Fibroblast of lung (primary cell): ENCODE results near the gene KCNIP4. TPM values are rescaled to one million over a fixed set of nuclear protein-coding genes. Genes with fewer than 3 reads are reported as not detected.

Source experiments
- DNase-seq, 2 donors: peaks; one replicate each; pipeline versions ENCODE4 v3.0.0 to v3.0.0-alpha.2; 2010; ENCODE audit warnings: low read depth in 2 of 2
- H2AFZ ChIP-seq: 2 replicates; pipeline ENCODE4 v1.5.1; 2012; ENCODE audit warnings: low read length, control low read depth, inconsistent platforms
- H3K27ac ChIP-seq: 2 replicates; pipeline ENCODE4 v1.5.1; 2011; ENCODE audit warnings: low read length, control low read depth; ENCODE audit not compliant: insufficient read depth
- H3K27me3 ChIP-seq: 2 replicates; pipeline ENCODE4 v1.5.1; 2011; ENCODE audit warnings: mild to moderate bottlenecking, low read length; ENCODE audit not compliant: control insufficient read depth, insufficient read depth
- H3K36me3 ChIP-seq: 2 replicates; pipeline ENCODE4 v1.5.1; 2011; ENCODE audit warnings: low read length; ENCODE audit not compliant: control insufficient read depth, insufficient read depth
- H3K4me1 ChIP-seq: 2 replicates; pipeline ENCODE4 v1.5.1; 2011; ENCODE audit warnings: low read length; ENCODE audit not compliant: control insufficient read depth, insufficient read depth; ENCODE audit errors: extremely low read depth
- H3K4me2 ChIP-seq: 2 replicates; pipeline ENCODE4 v1.5.1; 2011; ENCODE audit warnings: low read length, control low read depth; ENCODE audit not compliant: insufficient read depth; ENCODE audit errors: extremely low read depth
- H3K4me3 ChIP-seq, 4 experiments: fragments of 200-600 bp in 1 of 4; sonication (generic) in 1 of 4; replicated peaks in 1 of 4; 2 replicates each; pipeline ENCODE4 v1.5.1; 2011 to 2016; ENCODE audit warnings: low read length in 4 of 4, low read depth in 3 of 4, mild to moderate bottlenecking in 3 of 4, control low read depth in 2 of 4, inconsistent platforms in 1 of 4, mixed read lengths in 1 of 4; ENCODE audit not compliant: insufficient read depth in 1 of 4; ENCODE audit errors: control extremely low read depth in 1 of 4
- H3K79me2 ChIP-seq: 2 replicates; pipeline ENCODE4 v1.5.1; 2012; ENCODE audit warnings: mild to moderate bottlenecking, low read length, inconsistent platforms; ENCODE audit not compliant: control insufficient read depth, insufficient read depth
- H3K9ac ChIP-seq: 2 replicates; pipeline ENCODE4 v1.5.1; 2011; ENCODE audit warnings: mild to moderate bottlenecking, low read length, control low read depth; ENCODE audit not compliant: insufficient read depth
- H3K9me3 ChIP-seq: 2 replicates; pipeline ENCODE4 v1.5.1; 2012; ENCODE audit warnings: low read depth, low read length; ENCODE audit not compliant: control insufficient read depth, insufficient read depth
- H4K20me1 ChIP-seq: 2 replicates; pipeline ENCODE4 v1.5.1; 2011; ENCODE audit warnings: low read length; ENCODE audit not compliant: control insufficient read depth, insufficient read depth; ENCODE audit errors: extremely low read depth
- CTCF ChIP-seq, 2 donors: IDR thresholded peaks in 1 of 2; conservative IDR thresholded peaks in 1 of 2; 1 replicate in 1 of 2; 2 replicates in 1 of 2; pipeline ENCODE4 v1.5.1; 2011 to 2012; ENCODE audit warnings: low read length in 2 of 2, control low read depth in 1 of 2, inconsistent platforms in 1 of 2, low read depth in 1 of 2, mild to moderate bottlenecking in 1 of 2
- EZH2 ChIP-seq: IDR thresholded peaks from 2 replicates; pipeline ENCODE4 v1.5.1; 2012; ENCODE audit warnings: low read length, control low read depth, mild to moderate bottlenecking; ENCODE audit errors: missing control alignments
- polyA plus RNA-seq, 2 donors: library from polyadenylated mRNA; depleted of rRNA in 1 of 2; stranded (reverse) in 1 of 2; unstranded in 1 of 2; fragments of >200 nt; gene quantifications; 2 replicates each; pipeline ENCODE4 v1.2.1, GENCODE V29; 2011 to 2012; ENCODE audit warnings: missing spikeins in 1 of 2
- total RNA-seq: library from RNA; depleted of rRNA; stranded (reverse); fragments of >200 nt; gene quantifications from 2 replicates; pipeline ENCODE4 v1.2.1, GENCODE V29; 2014

The KCNIP4 gene
- total and polyA plus RNA-seq, 2 donors (not counting 1 experiment from before 2014, with no cell fraction given), result not detected

DNA sequence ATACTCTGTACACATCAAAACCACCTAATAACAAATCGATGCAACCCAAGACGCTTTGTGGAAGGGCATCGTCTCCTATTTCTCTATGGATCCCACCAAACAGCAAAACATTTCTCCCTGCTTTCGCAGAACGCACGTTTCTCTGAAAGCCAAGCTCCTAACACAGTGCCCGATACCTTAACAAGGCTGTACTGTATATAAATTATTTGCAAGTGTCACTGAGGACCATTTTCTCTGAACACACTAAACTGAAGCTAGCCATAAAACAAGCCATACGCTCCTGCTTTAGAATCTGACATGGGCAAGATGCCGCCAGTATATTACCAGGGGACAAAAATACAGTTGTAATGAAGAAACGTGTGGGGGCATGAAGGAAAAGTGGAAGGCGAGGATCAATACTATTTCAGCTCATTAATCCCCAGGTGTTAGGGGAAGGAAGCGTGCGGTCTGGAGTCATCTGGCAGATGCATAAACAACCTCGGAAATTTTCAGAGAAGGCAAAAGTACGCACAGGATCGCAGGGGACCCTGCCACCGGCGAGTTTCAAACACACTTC lies 703 bp downstream of the KCNIP4 start:
- Histone ChIP-seq H3K36me3 (no peaks in the 10 kb centered on the region), H3K4me1 (no peaks in the 10 kb centered on the region), H3K79me2 (no peaks in the 10 kb centered on the region), H3K27ac (no peak overlapping the region), H4K20me1 (no peaks in the 10 kb centered on the region), H2AFZ (no peak overlapping the region), H3K27me3 (peaks cover 11% of the 10 kb centered on the region), H3K4me3 (peak overlapping the region in 2 of 4 experiments; percentile 46 to 51), H3K4me2 (peak overlapping the region; percentile 77), H3K9ac (no peak overlapping the region), H3K9me3 (no peaks in the 10 kb centered on the region)
- DNase-seq, result no peak
- TF ChIP-seq EZH2 (no peak), CTCF (conservative IDR thresholded peaks at IDR 0.05 in 1 of 2, IDR thresholded peaks at IDR 0.05 in 1 of 2; ENCODE audit: low read depth in 1 of 2, low read length in 2 of 2) (no peak)

GRCh38 chr4:21946858-21947257 lies 1.7 kb downstream of the KCNIP4 start:
- no peak for TF ChIP-seq CTCF (conservative IDR thresholded peaks at IDR 0.05 in 1 of 2, IDR thresholded peaks at IDR 0.05 in 1 of 2; ENCODE audit: low read depth in 1 of 2, low read length in 2 of 2)
- TF ChIP-seq EZH2, result no peak
- H2AFZ ChIP-seq, result no peak overlapping the region
- no peaks in the 10 kb centered on the region for H3K36me3 ChIP-seq
- no peak for DNase-seq
- no peak overlapping the region for H3K9ac ChIP-seq
- H3K4me2 ChIP-seq, result no peak overlapping the region
- peaks cover 11% of the 10 kb centered on the region for H3K27me3 ChIP-seq
- no peak overlapping the region for H3K27ac ChIP-seq
- no peak overlapping the region for H3K4me3 ChIP-seq
- H4K20me1 ChIP-seq, result no peaks in the 10 kb centered on the region
- no peaks in the 10 kb centered on the region for H3K4me1 ChIP-seq
- no peaks in the 10 kb centered on the region for H3K9me3 ChIP-seq
- H3K79me2 ChIP-seq, result no peaks in the 10 kb centered on the region

GRCh38 chr4:21921526-21922180 lies 26.9 kb downstream of the KCNIP4 start:
- Histone ChIP-seq H3K9me3 (no peaks in the 10 kb centered on the region), H3K9ac (no peak overlapping the region), H3K79me2 (no peaks in the 10 kb centered on the region), H3K27ac (no peak overlapping the region), H3K4me3 (no peak overlapping the region), H3K4me1 (no peaks in the 10 kb centered on the region), H3K4me2 (no peak overlapping the region), H4K20me1 (no peaks in the 10 kb centered on the region), H3K27me3 (no peaks in the 10 kb centered on the region), H2AFZ (no peak overlapping the region), H3K36me3 (no peaks in the 10 kb centered on the region)
- TF ChIP-seq CTCF (conservative IDR thresholded peaks at IDR 0.05 in 1 of 2, IDR thresholded peaks at IDR 0.05 in 1 of 2; ENCODE audit: low read depth in 1 of 2, low read length in 2 of 2), result no peak
- no peak for TF ChIP-seq EZH2
- DNase-seq, result no peak
